ENCODE data around the gene IGFBP2.

GRCh38 chr2:216664593-216665034, 31.4 kb downstream of the IGFBP2 start:
- no peak for TF ChIP-seq PATZ1 (CRISPR knock-in tag; IDR thresholded peaks at IDR 0.05; ENCODE audit: borderline replicate concordance)
- no peak for TF ChIP-seq E2F8 (IDR thresholded peaks at IDR 0.05; ENCODE audit: low read depth, partially characterized antibody)
- no peak for TF ChIP-seq ZNF449 (CRISPR knock-in tag; IDR thresholded peaks at IDR 0.05)
